Fibroblast of the aortic adventitia (primary cell): ENCODE results near the gene C9orf85. TPM values are rescaled to one million over a fixed set of nuclear protein-coding genes. Genes with fewer than 3 reads are reported as not detected.

Experiments
- DNase-seq: peaks from one replicate; pipeline ENCODE4 v3.0.0-alpha.2; 2010; ENCODE audit warnings: low read depth
- H3K4me3 ChIP-seq: 2 replicates; pipeline ENCODE4 v1.5.1; 2011; ENCODE audit warnings: low read depth, mild to moderate bottlenecking, control low read depth, low read length, moderate library complexity
- total RNA-seq: library from RNA; depleted of rRNA; stranded (reverse); fragments of >200 nt; gene quantifications from 2 replicates; pipeline ENCODE4 v1.2.3, GENCODE V29; 2012; ENCODE audit warnings: low replicate concordance
- TF ChIP-seq, protein P1 (sequence below): IDR thresholded peaks from 2 replicates; pipeline ENCODE4 v1.5.1; 2011; ENCODE audit warnings: mild to moderate bottlenecking, low read length, control low read depth, inconsistent platforms; ENCODE audit not compliant: insufficient read depth

C9orf85 gene
- total RNA-seq, 1 donor = 14.6 TPM

DNA sequence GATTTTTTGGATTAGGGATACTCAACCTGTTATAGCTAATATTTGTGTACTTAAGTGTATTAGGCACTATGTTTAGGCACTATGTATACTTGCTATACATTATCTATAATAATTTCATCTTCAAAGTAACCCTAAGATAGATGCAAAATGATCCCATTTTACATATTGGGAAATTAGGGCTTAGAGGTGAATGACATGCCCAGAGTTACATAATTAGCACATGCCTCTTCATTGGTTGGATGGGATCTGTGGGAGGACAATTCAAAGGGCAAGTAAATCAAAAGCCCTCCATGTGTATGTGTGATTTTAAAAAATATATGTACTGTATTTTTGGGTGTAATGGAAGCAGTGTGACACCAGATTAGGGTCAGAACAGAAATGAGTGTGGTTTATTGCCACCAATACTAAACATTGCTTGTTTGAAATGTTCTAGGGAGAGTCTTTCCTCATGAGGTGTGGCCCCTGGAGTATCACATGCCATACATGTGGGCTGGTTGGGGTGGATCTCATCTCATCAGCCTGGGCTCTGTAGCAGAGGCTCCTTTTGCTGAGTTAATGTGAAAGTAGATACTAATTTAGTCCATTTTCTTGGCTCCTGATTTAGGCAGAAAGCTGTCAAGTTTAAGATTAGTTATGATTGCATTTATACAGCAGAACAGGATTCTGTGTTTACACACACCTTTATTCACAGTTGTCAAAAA, 5.5 kb downstream of the C9orf85 start:
- DNase-seq = no peak
- TF ChIP-seq, protein P1, sequence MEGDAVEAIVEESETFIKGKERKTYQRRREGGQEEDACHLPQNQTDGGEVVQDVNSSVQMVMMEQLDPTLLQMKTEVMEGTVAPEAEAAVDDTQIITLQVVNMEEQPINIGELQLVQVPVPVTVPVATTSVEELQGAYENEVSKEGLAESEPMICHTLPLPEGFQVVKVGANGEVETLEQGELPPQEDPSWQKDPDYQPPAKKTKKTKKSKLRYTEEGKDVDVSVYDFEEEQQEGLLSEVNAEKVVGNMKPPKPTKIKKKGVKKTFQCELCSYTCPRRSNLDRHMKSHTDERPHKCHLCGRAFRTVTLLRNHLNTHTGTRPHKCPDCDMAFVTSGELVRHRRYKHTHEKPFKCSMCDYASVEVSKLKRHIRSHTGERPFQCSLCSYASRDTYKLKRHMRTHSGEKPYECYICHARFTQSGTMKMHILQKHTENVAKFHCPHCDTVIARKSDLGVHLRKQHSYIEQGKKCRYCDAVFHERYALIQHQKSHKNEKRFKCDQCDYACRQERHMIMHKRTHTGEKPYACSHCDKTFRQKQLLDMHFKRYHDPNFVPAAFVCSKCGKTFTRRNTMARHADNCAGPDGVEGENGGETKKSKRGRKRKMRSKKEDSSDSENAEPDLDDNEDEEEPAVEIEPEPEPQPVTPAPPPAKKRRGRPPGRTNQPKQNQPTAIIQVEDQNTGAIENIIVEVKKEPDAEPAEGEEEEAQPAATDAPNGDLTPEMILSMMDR = no peak

DNA sequence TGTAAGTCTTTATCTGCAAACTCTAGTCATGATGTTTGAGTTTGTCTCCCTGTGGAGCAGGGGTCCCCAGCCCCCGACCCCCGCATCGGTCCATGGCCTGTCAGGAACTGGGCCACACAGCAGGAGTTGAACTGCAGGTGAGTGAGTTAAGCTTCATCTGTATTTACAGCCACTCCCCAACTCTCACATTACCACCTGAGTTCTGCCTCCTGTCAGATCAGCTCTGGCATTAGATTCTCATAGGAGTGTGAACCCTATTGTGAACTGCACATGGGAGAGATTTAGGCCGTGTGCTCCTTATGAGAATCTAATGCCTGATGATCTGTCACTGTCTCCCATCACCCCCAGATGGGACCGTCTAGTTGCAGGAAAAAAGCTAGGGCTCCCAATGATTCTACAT, 7.0 kb downstream of the C9orf85 start:
- H3K4me3 ChIP-seq = no peak overlapping the region
- no peak for DNase-seq

More for the DNA sequence above, 5.5 kb downstream of the C9orf85 start:
- no peak overlapping the region for H3K4me3 ChIP-seq

DNA sequence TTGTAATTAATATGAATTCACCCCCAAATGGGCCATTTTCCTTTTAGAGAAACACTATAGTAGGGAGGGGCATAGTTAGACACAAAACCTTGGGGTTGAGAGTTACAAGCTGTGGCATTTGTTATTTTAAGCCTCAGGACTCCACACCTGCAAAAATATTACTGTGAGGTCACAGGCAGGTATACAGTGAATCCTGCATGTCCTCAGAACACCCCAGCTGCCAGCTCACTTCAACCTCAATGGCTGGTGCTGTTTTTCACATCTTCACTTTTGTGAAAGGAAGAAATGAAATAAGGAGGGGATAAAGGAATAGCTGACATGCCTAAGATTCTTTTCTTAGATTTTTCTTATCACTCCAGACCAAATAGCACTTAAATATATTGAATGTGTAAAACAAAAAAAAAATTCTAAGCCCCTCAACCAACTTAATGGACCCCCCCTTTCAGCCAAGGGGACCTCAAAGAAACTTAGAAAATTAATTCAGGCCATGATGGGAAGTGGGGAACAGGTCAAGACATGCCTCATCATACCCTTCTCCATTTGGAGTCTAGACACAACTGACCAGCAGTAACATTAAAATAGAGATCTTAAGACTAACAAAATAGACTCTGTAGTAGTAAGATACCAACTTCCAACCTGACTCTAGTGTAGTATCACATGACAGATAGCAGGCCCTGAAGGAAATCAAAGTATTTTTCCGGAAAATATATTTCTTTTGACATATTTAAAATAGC, 9.2 kb downstream of the C9orf85 start:
- TF ChIP-seq, protein P1 = no peak
- no peak for DNase-seq
- H3K4me3 ChIP-seq = no peak overlapping the region

More for the DNA sequence above, 7.0 kb downstream of the C9orf85 start:
- TF ChIP-seq, protein P1 = no peak

DNA sequence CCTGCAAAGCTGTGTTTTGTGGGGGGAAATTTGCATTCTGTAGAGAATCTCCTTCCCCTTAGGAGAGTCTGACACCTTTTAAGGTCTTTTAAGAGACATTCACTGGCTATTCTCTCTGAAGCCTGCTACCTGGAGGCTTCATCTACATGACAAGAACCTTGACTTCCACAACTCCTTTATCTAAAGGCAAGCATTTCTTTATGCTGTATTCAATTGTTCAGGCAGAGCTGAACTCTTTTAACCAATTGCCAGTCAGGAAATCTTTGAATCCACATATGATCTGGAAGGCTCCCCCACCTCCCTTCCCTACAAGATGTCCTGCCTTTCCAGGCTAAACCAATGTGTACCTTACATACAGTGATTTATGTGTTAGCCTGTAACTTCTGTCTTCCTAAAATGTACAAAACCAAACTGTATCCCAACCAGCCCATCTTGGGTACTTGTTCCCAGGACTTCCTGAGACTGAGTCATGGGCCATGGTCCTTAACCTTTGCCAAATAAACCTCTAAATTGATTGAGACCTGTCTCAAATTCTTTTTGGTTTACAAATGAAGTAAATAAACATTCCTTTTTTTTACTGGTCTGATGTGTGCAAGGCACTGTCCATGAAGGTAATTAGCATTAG, 9.9 kb downstream of the C9orf85 start:
- no peak for DNase-seq

DNA sequence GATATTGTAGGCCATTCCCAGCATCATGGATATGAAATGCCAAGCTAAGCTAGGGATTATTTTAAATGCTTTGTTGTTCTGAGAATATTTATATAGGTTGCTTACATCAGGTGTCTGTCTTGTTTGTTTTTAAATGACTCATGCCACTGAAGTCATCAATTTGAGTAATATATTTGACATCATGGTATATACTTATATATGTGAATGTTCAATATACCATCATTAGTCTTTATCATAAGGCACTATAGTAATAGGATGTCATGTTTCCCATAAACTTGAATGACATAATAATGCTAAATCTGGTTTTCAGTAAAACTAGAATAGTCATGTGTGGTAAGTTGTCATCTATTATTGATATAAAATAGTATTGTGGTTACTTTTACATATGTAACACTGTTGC, 13.1 kb downstream of the C9orf85 start:
- TF ChIP-seq, protein P1 = no peak
- H3K4me3 ChIP-seq = no peak overlapping the region

More for the DNA sequence above, 9.9 kb downstream of the C9orf85 start:
- H3K4me3 ChIP-seq = no peak overlapping the region
- TF ChIP-seq, protein P1 = no peak

DNA sequence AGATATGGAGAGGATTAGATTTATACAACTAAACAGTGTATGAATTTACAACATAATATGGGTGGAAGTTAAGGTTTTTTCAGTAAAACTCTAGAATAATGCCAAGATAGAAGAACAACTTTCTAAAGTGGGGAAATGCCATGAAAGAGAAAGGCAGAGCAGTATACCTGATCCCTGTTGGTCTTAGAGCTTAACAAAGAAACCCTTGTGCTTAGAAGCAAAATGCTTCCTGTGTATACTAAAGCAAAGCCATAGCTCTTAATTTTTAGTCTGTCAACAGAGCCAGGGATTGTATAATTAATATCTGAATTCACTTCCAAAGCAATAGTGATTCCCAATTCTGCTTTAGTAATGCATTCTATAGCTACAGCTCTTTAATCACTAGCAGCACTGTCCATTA, 14.4 kb downstream of the C9orf85 start:
- DNase-seq = no peak
- TF ChIP-seq, protein P1 = no peak
- H3K4me3 ChIP-seq = no peak overlapping the region

More for the DNA sequence above, 13.1 kb downstream of the C9orf85 start:
- no peak for DNase-seq
